ENCODE measurements around the gene CPSF6.

The CPSF6 gene

DNA sequence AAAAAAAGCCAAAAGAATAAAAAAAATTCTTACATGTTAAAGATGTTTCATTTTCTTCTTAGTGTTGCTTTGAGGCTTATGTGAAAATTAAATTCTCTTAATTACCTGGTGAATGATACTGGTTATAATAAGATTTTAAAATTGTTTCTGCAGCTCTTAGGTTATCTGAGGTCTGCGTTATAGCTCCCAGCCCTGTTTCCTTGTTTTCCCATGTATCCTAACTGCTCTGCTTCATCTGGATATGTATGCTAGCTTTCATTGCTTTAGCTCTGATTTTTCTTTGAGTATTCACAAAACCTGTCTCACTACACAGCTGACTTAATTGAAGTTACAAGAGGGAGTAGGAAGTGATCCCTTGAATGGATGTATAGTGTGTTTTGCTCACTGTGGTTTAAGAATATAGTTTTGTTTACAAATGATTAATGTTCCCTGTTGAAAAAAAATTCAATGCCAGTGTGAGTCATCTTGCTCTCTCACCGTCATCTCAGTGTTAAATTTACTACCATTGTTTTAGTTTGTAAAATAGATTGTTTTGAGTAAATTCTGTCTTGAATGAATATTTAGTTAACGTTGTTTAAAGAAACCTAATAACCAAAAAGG is 26.8 kb downstream of the CPSF6 start:
- TF ChIP-seq TAF1 (IDR thresholded peaks at IDR 0.05; ENCODE audit: borderline replicate concordance, insufficient read depth, low read length) (no peak), REST (IDR thresholded peaks at IDR 0.05; ENCODE audit: insufficient read depth in 1 of 2, low read depth in 2 of 2, low read length in 2 of 2) (no peak)

- TF ChIP-seq POLR2AphosphoS5 (IDR thresholded peaks at IDR 0.05; ENCODE audit: low read depth, low read length) (no peak), FOXP2 (optimal IDR thresholded peaks at IDR 0.05; ENCODE audit: borderline replicate concordance, extremely low read depth, extremely low read length, insufficient read depth) (no peak), SIN3A (IDR thresholded peaks at IDR 0.05; ENCODE audit: borderline replicate concordance, insufficient read depth, low read length) (no peak), TAF1 (IDR thresholded peaks at IDR 0.05; ENCODE audit: borderline replicate concordance, insufficient read depth, low read length) (no peak), REST (IDR thresholded peaks at IDR 0.05; ENCODE audit: insufficient read depth in 1 of 2, low read depth in 2 of 2, low read length in 2 of 2) (no peak)
Measured at GRCh38 chr12:69269736-69270135, 30.4 kb downstream of the CPSF6 start.

DNA sequence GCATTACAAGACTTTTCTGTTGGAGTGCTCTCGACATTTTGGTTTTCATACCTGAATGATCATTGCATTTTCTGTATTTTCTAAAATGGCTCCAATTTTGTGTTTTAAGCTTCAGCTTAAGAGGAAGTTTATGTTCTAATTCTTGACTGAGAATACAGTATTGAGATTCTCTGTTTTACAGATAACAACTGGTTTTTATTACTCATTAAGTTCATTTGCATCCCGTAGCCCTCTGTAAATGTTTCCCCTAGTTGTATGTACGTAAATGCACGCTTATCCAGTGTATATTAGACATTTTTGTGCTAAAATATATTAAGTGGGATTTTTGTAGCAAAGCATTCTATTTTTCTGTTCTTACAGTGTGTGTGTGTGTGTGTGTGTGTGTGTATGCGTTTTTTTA is 33.1 kb downstream of the CPSF6 start:
- TF ChIP-seq POLR2AphosphoS5 (IDR thresholded peaks at IDR 0.05; ENCODE audit: low read depth, low read length): no peak
- TF ChIP-seq TAF1 (IDR thresholded peaks at IDR 0.05; ENCODE audit: borderline replicate concordance, insufficient read depth, low read length): no peak
- TF ChIP-seq FOXP2 (optimal IDR thresholded peaks at IDR 0.05; ENCODE audit: borderline replicate concordance, extremely low read depth, extremely low read length, insufficient read depth): no peak
- no peak for TF ChIP-seq SIN3A (IDR thresholded peaks at IDR 0.05; ENCODE audit: borderline replicate concordance, insufficient read depth, low read length)

GRCh38 chr12:69274861-69275260 is 35.5 kb downstream of the CPSF6 start:
- TF ChIP-seq TAF1 (IDR thresholded peaks at IDR 0.05; ENCODE audit: borderline replicate concordance, insufficient read depth, low read length) (no peak), POLR2AphosphoS5 (IDR thresholded peaks at IDR 0.05; ENCODE audit: low read depth, low read length) (no peak), SIN3A (IDR thresholded peaks at IDR 0.05; ENCODE audit: borderline replicate concordance, insufficient read depth, low read length) (no peak), FOXP2 (optimal IDR thresholded peaks at IDR 0.05; ENCODE audit: borderline replicate concordance, extremely low read depth, extremely low read length, insufficient read depth) (no peak), REST (IDR thresholded peaks at IDR 0.05; ENCODE audit: insufficient read depth in 1 of 2, low read depth in 2 of 2, low read length in 2 of 2) (no peak)

DNA sequence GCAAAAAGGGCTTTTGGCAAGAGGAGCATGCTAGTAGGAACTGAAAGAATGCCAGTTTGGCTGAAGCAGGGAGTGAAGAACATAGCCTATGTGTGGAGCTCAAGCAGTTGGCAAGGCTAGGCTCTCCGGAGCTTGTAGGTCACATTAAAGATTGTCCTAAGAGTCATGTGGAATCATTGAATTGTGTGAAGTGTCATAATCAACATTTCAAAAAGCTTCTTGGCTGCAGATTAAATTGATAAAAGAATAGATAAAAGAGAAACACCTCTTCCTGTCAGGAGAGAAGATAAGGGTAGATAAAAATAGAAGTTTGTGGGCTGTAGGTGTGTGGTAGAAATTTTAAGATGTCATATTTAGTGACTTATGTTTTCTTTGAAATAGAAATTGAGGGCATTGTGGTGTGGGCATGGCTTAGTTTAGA is 36.1 kb downstream of the CPSF6 start:
- TF ChIP-seq SIN3A (IDR thresholded peaks at IDR 0.05; ENCODE audit: borderline replicate concordance, insufficient read depth, low read length) (no peak), POLR2AphosphoS5 (IDR thresholded peaks at IDR 0.05; ENCODE audit: low read depth, low read length) (no peak)

DNA sequence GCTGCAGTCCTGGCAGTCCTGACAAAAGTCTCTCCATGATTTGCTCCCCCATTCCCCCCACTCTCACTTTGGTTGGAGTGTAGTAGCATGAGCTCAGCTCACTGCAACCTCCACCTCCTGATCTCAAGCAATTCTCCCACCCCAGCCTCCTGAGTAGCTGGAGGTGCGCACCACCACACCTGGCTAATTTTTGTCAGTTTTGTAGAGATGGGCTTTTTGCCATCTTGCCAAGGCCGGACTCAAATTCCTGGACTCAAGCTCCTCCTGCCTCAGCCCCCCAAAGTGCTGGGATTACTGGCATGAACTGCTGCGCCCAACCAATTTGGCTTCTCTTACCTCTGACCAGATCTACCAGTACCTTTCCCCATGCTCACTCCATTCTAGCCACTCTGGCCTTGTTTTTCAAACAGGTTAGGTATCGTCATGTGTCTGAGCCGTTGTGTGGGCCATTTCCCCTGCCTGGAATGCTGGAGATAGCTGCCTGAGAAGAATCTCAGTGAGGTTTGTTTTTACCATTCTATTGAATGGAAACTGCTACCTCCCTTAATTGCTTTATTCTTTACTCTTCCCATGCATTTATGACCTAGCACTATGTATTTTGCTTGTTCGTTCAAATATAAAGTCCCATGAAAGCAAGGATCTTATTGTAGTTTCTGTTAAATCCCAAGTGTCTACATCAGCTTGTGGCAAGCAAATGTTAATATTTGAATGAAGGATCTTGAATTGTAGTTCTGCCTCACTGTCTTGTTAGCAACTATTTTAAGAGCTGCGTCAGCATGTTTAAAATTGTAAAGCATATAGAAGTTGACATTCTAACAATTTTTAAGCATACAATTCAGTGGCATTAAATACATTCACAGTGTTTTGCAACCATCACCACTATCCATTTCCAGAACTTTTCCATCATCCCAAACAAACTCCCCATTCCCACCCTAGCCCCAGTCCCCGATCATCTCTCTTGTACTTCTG is 39.7 kb downstream of the CPSF6 start:
- no peak for TF ChIP-seq TAF1 (IDR thresholded peaks at IDR 0.05; ENCODE audit: borderline replicate concordance, insufficient read depth, low read length)
